Psoas muscle (tissue), 8 donors: Measurements from ENCODE around the gene DENND1B. TPM values are rescaled to one million over a fixed set of nuclear protein-coding genes. Genes with fewer than 3 reads are reported as not detected.

Experiments
- ATAC-seq, 4 donors: fragments of 200-7000 bp; cut with Tn5 transposase; one replicate each; pipeline ENCODE4 v1.9.1; 2020; ENCODE audit warnings: moderate library complexity in 3 of 4, mild to moderate bottlenecking in 2 of 4
- DNase-seq, 2 donors: peaks; one replicate each; pipeline ENCODE4 v3.0.0-alpha.2; 2020
- H3K27ac ChIP-seq: fragments of 200-600 bp; one replicate; pipeline ENCODE4 v1.8.0; 2022
- H3K27me3 ChIP-seq, 3 donors: fragments of 200-600 bp in 1 of 3; one replicate each; pipeline versions ENCODE4 v1.6.1 to v1.8.0; 2013 to 2022; ENCODE audit warnings: low read length in 2 of 3, mild to moderate bottlenecking in 2 of 3, moderate library complexity in 1 of 3; ENCODE audit not compliant: insufficient read depth in 3 of 3
- H3K36me3 ChIP-seq, 2 donors: fragments of 200-600 bp in 1 of 2; one replicate each; pipeline versions ENCODE4 v1.6.1 to v1.8.0; 2013 to 2022; ENCODE audit warnings: low read depth in 1 of 2, mild to moderate bottlenecking in 1 of 2, moderate library complexity in 1 of 2; ENCODE audit not compliant: insufficient read depth in 1 of 2
- H3K4me1 ChIP-seq: fragments of 200-600 bp; one replicate; pipeline ENCODE4 v1.8.0; 2022
- H3K4me3 ChIP-seq: fragments of 200-600 bp; one replicate; pipeline ENCODE4 v1.8.0; 2022; ENCODE audit warnings: mild to moderate bottlenecking
- H3K9me3 ChIP-seq: fragments of 200-600 bp; one replicate; pipeline ENCODE4 v1.8.0; 2022
- CTCF ChIP-seq: fragments of 200-600 bp; IDR thresholded peaks from one replicate; pipeline ENCODE4 v1.8.0; 2022; ENCODE audit warnings: antibody characterized with exemption
- WGBS, 3 donors: extraction: QIAGEN DNeasy Blood & Tissue Kit; methylation state at CpG; one replicate each; pipeline versions ENCODE4 v1.1.6 to v1.1.7; 2013; 5-methylcytosine and 5-hydroxymethylcytosine counted together
- intact Hi-C, 2 donors: fragments of 100-400 bp; cut with DNase I; formaldehyde crosslinking; loops; one replicate each; pipeline versions ENCODE4 v1.11.0 to v1.14.2; 2022
- polyA plus RNA-seq, 3 donors: library from polyadenylated mRNA; stranded (reverse); fragments of 200-250 nt; gene quantifications; one replicate each; pipeline ENCODE4 v1.2.3, GENCODE V29; 2013
- total RNA-seq, 4 donors: library from RNA; stranded (reverse); fragmentation: NEBNext Ultra II Directional in 2 of 4; extraction: Animal tissue kit (Norgen Biotek cat#: 25700) in 2 of 4; gene quantifications; one replicate each; pipeline versions ENCODE4 v1.2.1 to v1.2.4, GENCODE V29; 2021 to 2023
- donor health status: healthy with polysubstance abuse.
- donor health status: DM: no; HTN: no; CAD: no; lungs with moderate emphysema.
- donor health status: Bipolar disorder and iron deficiency.
- donor health status: healthy.
- donor health status: DM: yes; HTN: yes; CAD: no.
- donor health status: DM: no; HTN: no; CAD: no.
- donor health status: DM: no; HTN: no; CAD: no.
- donor health status: DM: yes; HTN: yes; CAD: no.

The DENND1B gene
- total and polyA plus RNA-seq, 7 donors: 1.4 to 11.5 (median 6.2) TPM

- ATAC-seq: no peak
- DNase-seq: no peak
- no peak for TF ChIP-seq CTCF
- Histone ChIP-seq H3K36me3 (no peaks in the 10 kb centered on the region), H3K4me1 (no peaks in the 10 kb centered on the region), H3K4me3 (no peak overlapping the region), H3K9me3 (peaks cover 9% of the 10 kb centered on the region), H3K27ac (no peak overlapping the region), H3K27me3 (no peaks in the 10 kb centered on the region)
- intact Hi-C loops: no loop called here
- 93 to 94% (median 93%) methylated on average over 4 of the region's 4 CpGs for WGBS, 3 donors
Observed at GRCh38 chr1:197801684-197802083, 26.4 kb upstream of the DENND1B start.

GRCh38 chr1:197801111-197801482 is 25.8 kb upstream of the DENND1B start:
- H3K27me3 ChIP-seq: no peaks in the 10 kb centered on the region
- no peak overlapping the region for H3K27ac ChIP-seq
- H3K4me1 ChIP-seq: no peaks in the 10 kb centered on the region
- H3K4me3 ChIP-seq: no peak overlapping the region
- ATAC-seq (no peak), DNase-seq (no peak)
- WGBS, 3 donors: 57 to 82% (median 73%) methylated on average over 1 of the region's 1 CpG
- intact Hi-C loops: no loop called here
- no peaks in the 10 kb centered on the region for H3K36me3 ChIP-seq
- TF ChIP-seq CTCF: no peak
- H3K9me3 ChIP-seq: peaks cover 10% of the 10 kb centered on the region

GRCh38 chr1:197800379-197801110 is 25.3 kb upstream of the DENND1B start:
- WGBS, 3 donors: 83 to 87% (median 84%) methylated on average over 6 of the region's 6 CpGs
- Histone ChIP-seq H3K9me3 (peaks cover 10% of the 10 kb centered on the region), H3K27me3 (no peaks in the 10 kb centered on the region), H3K4me3 (no peak overlapping the region), H3K36me3 (no peaks in the 10 kb centered on the region), H3K4me1 (no peaks in the 10 kb centered on the region), H3K27ac (no peak overlapping the region)
- no peak for TF ChIP-seq CTCF
- no peak for ATAC-seq
- DNase-seq: no peak
- intact Hi-C loops: no loop called here

GRCh38 chr1:197799271-197799670 is 24.0 kb upstream of the DENND1B start:
- H3K9me3 ChIP-seq: peaks cover 10% of the 10 kb centered on the region
- DNase-seq: no peak
- intact Hi-C loops: no loop called here
- H3K27ac ChIP-seq: no peak overlapping the region
- no peak overlapping the region for H3K4me3 ChIP-seq
- ATAC-seq: no peak
- no peak for TF ChIP-seq CTCF
- H3K36me3 ChIP-seq: no peaks in the 10 kb centered on the region
- no peaks in the 10 kb centered on the region for H3K27me3 ChIP-seq
- H3K4me1 ChIP-seq: no peaks in the 10 kb centered on the region

- intact Hi-C loops: no loop called here
- H3K9me3 ChIP-seq: peaks cover 10% of the 10 kb centered on the region
- no peak for ATAC-seq
Observed at GRCh38 chr1:197798492-197798891, 23.2 kb upstream of the DENND1B start.

More at GRCh38 chr1:197798492-197798891, 23.2 kb upstream of the DENND1B start:
- H3K4me3 ChIP-seq: no peak overlapping the region
- no peaks in the 10 kb centered on the region for H3K4me1 ChIP-seq
- WGBS, 3 donors: 89 to 93% (median 92%) methylated on average over 1 of the region's 1 CpG
- no peaks in the 10 kb centered on the region for H3K27me3 ChIP-seq
- no peak for TF ChIP-seq CTCF
- H3K27ac ChIP-seq: no peak overlapping the region
- no peak for DNase-seq
- no peaks in the 10 kb centered on the region for H3K36me3 ChIP-seq
